CD4-positive, alpha-beta T cell treated with Interleukin-12 subunit alpha and Interleukin-12 subunit beta, for 1 hour (primary cell): ENCODE results near the gene SKI.

Experiments used
- DNase-seq: peaks from one replicate; pipeline ENCODE4 v3.0.0-alpha.2; 2020

The SKI gene

DNA sequence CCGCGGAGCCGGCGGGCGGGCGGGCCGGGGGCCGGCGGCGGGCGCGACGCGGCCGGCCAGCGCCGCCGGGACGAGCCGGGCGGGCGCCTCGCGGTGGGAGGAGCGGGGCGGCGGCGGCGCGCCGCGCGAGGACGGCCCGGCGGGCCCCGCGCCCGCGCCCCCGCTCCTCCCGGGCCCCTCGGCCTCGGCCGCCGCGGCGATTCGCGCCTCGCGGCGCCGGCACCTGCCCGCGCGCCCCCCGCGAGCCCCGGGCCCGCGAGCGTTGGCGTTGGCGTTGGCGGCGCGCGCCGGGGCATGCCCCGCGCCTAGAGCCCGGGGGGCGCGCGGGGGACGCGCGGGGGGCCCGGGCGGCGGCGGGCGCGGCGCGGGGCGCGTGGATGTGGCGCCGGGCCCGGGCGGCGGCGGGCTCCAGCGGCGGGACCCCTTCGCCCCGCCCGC is at the start of gene SKI:
Gene SKI (plus strand): TSS at position 163 of the 438 bp plus-strand sequence. CDS start 448 bp downstream, outside the sequence.
- DNase-seq = no peak

DNA sequence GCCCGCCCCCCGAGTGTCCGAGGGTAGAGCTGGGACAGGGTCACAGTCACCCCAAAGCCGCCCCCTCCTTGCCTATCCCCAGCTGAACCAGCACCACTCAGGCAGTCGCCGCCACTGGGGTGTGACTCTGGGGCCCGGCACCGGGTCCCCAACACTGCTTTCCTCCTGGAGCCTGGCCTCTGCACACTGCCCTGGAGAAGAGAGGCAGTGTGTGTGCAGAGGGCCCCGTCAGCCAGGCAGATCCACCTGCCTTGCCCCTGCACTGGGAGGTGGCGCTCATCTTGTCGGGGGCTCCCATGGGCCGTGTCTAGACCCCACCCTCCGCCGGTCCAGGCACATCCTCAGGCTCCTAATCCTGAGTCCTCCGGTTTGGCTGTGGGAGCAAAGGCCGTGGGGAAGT is 49.2 kb upstream of the SKI start:
- DNase-seq = no peak

GRCh38 chr1:2179283-2180013 is 48.7 kb upstream of the SKI start:
- DNase-seq = no peak

DNA sequence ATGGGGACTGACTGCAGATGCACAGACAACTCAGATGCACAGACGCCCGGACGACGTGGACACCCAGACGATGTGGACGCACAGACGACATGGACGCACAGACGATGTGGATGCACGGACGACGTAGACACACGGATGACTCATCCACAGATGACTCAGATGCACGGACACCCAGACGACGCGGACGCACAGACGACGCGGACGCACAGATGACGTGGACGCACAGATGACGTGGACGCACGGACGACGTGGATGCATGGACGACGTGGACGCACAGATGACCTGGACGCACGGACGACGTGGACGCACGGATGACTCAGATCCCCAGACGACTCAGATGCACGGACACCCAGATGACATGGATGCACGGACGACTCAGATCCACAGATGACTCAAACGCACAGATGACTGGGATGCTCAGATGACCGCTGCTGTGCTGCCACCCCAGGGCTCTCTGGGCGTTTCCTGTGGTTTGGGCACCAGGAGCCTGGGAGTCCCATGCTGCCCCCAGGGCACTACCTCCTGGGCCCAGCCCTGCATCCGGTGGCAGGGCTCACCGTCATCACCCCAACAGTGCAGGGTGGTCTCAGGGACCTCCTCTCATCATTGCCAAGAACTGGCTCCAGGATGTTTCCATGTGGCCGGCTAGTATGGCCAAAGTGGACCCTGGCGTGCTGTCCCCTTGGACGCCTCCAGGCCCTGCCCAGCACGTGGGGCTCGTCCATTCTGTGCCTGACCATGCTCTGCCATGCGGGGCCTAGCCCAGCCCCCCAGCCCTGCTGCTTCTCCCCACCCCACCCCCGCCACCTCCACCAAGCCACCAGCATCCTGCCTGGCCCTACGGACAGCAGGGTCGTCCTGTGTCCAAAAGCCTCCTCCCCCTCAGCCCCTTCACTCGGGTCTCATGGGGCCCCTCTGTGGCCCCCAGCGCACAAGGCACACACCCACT is 47.5 kb upstream of the SKI start:
- DNase-seq = no peak

DNA sequence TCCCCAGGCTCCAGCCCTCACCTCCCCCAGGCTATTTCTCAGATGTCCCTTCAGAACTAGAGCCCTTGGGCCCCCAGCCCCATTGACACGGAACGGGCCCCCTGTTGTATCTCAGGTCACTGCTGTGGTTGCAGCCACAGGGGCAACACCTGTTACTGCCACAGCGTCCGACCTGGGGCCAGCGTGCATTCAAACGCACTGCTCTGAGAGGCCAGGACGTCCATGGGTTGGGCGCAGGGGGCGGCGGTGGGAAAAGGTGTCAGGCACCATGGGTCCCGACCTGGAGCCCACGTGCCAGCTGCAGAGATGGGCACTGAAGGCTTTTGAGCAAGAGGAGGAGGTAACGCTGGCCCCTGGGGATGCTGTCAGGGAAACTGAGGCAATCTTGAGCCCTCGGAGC is 46.8 kb upstream of the SKI start:
- DNase-seq = no peak

DNA sequence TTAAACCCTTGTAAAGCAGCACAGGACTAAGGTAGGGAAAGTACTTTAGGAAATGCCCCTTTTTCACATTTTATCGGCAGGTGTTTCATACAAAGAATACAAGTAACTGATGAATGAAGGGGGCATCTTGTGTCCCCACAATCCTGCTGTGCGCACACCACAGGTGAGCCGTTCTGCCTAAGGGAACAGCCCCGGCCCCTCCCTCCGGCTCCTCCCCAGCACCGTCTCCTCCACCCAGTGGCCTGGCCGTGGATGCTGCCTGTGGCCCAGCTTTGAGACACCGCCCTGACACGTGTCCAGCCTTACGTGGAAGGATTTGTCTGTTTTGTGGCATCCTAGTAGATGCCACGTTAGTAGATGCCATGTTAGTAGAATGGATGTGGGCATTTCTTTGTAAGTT is 46.4 kb upstream of the SKI start:
- DNase-seq = no peak

DNA sequence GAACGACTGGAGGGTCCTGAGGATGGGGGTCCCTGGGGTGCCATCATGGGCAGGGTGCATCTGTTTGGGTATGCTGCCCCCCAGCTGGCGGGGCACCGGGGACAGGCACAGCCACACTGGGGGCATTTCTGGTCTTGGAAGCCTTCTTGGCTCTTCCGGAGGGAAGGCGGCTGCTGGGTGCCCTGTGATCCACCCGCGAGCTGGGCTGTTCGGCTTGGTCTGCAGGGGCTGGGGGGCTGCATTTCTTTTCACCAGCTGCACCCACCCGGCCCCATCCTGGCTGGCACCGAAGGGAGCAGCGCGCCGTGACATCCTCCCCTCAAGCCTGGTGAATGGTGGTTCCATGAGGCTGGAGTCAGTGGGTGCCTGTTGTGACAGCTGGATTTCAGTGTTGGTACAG is 45.7 kb upstream of the SKI start:
- DNase-seq = no peak

GRCh38 chr1:2183937-2184334 is 44.2 kb upstream of the SKI start:
- no peak for DNase-seq

- no peak for DNase-seq
Observed at GRCh38 chr1:2184531-2184930, 43.6 kb upstream of the SKI start.

DNA sequence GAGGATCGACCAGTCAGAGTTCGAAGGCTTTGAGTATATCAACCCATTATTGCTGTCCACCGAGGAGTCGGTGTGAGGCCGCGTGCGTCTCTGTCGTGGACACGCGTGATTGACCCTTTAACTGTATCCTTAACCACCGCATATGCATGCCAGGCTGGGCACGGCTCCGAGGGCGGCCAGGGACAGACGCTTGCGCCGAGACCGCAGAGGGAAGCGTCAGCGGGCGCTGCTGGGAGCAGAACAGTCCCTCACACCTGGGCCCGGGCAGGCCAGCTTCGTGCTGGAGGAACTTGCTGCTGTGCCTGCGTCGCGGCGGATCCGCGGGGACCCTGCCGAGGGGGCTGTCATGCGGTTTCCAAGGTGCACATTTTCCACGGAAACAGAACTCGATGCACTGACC is 43.2 kb upstream of the SKI start:
- DNase-seq = no peak

- DNase-seq = no peak
Observed at GRCh38 chr1:2185880-2186855, 42.0 kb upstream of the SKI start.

DNA sequence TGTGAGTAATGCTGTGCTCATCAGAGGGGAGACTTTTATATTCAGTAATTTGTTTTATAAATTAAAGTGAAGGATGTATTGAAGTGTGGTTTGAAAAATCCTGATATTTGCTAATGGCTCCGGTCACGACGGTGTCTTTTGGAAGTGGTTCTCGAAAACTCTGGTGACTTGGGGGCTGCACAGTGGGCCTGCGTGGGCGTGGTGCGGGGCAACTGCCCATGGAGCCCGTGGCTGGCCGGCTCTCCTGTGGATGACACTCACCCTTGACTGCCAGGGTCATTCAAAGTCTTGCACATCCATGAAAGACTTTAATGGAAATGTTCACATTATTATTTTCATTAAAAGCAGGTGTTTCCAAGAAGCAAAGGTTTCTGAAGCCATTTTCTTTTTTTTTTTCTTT is 41.2 kb upstream of the SKI start:
- no peak for DNase-seq

- no peak for DNase-seq
Observed at GRCh38 chr1:2187619-2188018, 40.5 kb upstream of the SKI start.

GRCh38 chr1:2188336-2188735 is 39.8 kb upstream of the SKI start:
- DNase-seq = no peak

DNA sequence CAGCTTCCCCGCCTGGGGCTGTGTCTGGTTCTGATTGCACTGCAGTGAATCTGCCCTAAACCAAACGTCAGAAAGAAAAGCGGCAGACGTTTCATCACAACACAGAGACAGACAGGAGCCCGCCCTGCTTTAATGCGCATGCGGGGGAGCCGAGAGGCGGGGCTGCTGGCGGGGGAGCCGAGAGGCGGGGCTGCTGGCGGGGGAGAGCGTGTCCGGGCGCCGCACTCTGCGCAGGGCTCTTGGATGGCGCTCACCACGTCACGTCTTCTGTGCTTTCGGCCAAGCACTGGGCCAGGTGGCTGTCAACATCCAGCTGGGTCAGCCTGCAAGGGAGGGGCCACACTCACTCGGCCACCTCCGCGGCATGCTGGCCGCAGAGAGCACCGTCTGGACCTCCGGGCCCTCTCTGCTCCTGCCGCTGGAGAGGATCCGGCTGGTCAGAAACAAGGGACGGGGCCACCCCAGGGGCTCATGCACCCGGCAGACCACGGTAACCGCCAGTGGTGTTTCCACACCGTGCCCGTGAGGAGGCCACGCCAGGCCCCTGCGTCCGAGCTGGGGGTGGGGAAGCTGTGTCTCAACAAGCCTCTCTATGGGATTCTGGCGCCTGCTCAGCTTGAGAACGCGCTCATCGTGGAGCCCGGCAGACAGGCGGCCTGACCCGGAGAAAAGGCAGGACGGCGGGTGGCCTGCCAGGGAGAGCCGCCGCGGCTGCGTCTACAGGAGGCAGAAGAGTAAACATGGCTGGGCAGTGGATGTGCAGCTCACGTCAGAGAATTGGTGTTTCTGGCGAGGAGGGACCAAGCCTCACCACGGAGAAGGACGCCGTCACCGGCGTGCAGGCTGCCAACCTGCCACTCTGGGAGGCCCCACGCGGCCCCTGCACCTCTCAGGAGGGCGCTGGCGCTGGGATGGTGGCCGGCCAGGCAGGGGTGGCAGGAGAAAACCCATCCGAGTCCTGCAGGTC is 38.4 kb upstream of the SKI start:
- peak; percentile 95 for DNase-seq

DNA sequence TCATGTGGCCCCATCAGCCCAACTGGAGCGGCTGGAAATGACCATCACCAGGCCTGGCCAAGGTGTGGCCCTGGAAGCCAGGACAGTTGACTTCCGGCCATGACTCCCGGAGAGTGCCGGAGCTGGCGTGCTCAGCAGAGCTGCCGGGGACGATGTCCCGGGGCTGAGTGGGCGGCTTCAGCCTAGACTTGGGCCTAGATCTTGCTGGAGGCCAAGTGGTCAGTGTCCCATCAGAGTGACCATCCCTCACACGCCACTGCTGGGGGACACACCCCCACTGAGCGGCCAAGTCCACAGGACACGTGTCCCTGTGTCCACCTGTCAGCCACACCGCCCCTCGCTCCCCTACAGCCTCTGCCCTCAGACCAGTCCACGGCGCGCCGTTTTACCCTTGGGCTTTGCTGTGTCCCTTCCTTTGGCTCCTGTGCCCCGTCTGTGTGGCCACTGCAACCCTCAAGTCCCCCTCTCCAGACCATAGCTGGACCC is 37.6 kb upstream of the SKI start:
- DNase-seq = no peak

- DNase-seq = no peak
Observed at GRCh38 chr1:2192031-2192995, 35.8 kb upstream of the SKI start.

DNA sequence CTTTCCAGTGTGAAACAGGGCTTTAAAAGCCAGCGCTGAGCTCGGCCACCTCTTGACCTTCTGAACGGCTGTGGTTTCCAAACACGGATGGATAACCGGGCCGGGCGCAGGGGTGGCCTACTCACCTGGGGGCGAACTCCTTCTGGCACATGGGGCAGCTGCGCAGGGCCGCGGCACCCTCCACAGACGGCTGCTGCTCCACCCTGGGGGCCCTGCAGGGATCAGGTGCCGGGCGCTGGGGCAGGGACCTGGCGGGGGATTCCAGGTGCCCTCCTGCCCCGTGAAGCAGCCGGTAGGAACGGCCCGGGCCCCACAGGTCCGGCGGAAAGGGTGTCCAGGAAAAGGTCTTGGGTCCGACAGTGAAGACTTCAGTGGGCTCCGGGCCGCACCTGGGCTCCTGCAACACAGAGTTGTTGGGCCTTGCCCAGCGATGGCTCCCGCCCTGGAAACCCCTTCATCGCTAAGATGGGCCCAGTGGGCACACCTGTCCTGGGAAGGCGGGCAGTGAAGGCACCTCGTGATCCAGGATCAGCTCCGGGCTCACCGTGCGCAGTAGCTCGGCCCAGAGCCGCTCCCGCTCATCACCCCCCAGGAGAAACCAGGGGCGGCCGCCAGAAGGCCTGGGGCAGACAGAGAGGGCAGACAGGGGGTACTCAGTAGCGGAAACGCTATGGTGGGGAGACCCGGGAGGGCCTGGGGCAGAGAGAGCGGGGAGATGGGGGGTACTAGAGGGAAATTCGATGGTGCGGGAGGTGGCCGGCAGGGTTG is 34.4 kb upstream of the SKI start:
- DNase-seq = no peak

GRCh38 chr1:2194319-2194897 is 33.7 kb upstream of the SKI start, which contains the start of gene FAAP20:
TSS of gene FAAP20 (minus strand) at chr1:2194772. CDS start at chr1:2194749, 23 bp downstream.
- DNase-seq = peak; percentile 84
